HL-60/S4 (cell line): ENCODE results near the gene DENND2C.

Experiments
- in situ Hi-C: fragments of 300-500 bp; cut with MboI; formaldehyde crosslinking; loops from 2 replicates; pipeline ENCODE4 v1.14.3; 2022; ENCODE audit warnings: low sequenced_read_pairs

The DENND2C gene

GRCh38 chr1:114550336-114550735, 119.5 kb downstream of the DENND2C start:
- in situ Hi-C loops: no loop called here

- in situ Hi-C loops: no loop called here
Observed at GRCh38 chr1:114549137-114549536, 120.7 kb downstream of the DENND2C start.

GRCh38 chr1:114547076-114547475, 122.8 kb downstream of the DENND2C start:
- in situ Hi-C loops: no loop called here

GRCh38 chr1:114545796-114546195, 124.1 kb downstream of the DENND2C start:
- in situ Hi-C loops: no loop called here

GRCh38 chr1:114545315-114545714, 124.5 kb downstream of the DENND2C start:
- in situ Hi-C loops: no loop called here

GRCh38 chr1:114540821-114541220, 129.0 kb downstream of the DENND2C start:
- in situ Hi-C loops: no loop called here

GRCh38 chr1:114540272-114540671, 129.6 kb downstream of the DENND2C start:
- in situ Hi-C loops: no loop called here

- in situ Hi-C loops: no loop called here
Observed at GRCh38 chr1:114536043-114536442, 133.8 kb downstream of the DENND2C start.

- in situ Hi-C loops: no loop called here
Observed at GRCh38 chr1:114535401-114535800, 134.4 kb downstream of the DENND2C start.
